ENCODE results near the gene HMCN1.

The HMCN1 gene

GRCh38 chr1:185808631-185809030, 74.4 kb downstream of the HMCN1 start:
- DNase-seq: no peak

GRCh38 chr1:185811073-185811709, 77.0 kb downstream of the HMCN1 start:
- no peak for DNase-seq

GRCh38 chr1:185812934-185813333, 78.7 kb downstream of the HMCN1 start:
- no peak for DNase-seq

GRCh38 chr1:185813401-185813979, 79.3 kb downstream of the HMCN1 start:
- no peak for DNase-seq

GRCh38 chr1:185816460-185816859, 82.3 kb downstream of the HMCN1 start:
- DNase-seq: no peak

GRCh38 chr1:185819798-185820197, 85.6 kb downstream of the HMCN1 start:
- DNase-seq: no peak

- DNase-seq: no peak
Measured at GRCh38 chr1:185821612-185822385, 87.6 kb downstream of the HMCN1 start.

GRCh38 chr1:185823467-185823866, 89.3 kb downstream of the HMCN1 start:
- DNase-seq: no peak

- no peak for DNase-seq
Measured at GRCh38 chr1:185824106-185824505, 89.9 kb downstream of the HMCN1 start.

GRCh38 chr1:185825556-185825955, 91.4 kb downstream of the HMCN1 start:
- DNase-seq: no peak

- DNase-seq: no peak
Measured at GRCh38 chr1:185834371-185834905, 100.2 kb downstream of the HMCN1 start.

- no peak for DNase-seq
Measured at GRCh38 chr1:185835191-185835590, 101.0 kb downstream of the HMCN1 start.

- DNase-seq: no peak
Measured at GRCh38 chr1:185837711-185838110, 103.5 kb downstream of the HMCN1 start.

- DNase-seq: no peak
Measured at GRCh38 chr1:185838111-185838510, 103.9 kb downstream of the HMCN1 start.

- no peak for DNase-seq
Measured at GRCh38 chr1:185840880-185841279, 106.7 kb downstream of the HMCN1 start.

GRCh38 chr1:185843297-185843869, 109.2 kb downstream of the HMCN1 start:
- DNase-seq: no peak

GRCh38 chr1:185843986-185844385, 109.8 kb downstream of the HMCN1 start:
- no peak for DNase-seq

GRCh38 chr1:185846672-185847444, 112.7 kb downstream of the HMCN1 start:
- no peak for DNase-seq

GRCh38 chr1:185849014-185849413, 114.8 kb downstream of the HMCN1 start:
- no peak for DNase-seq

GRCh38 chr1:185850366-185850765, 116.2 kb downstream of the HMCN1 start:
- no peak for DNase-seq

GRCh38 chr1:185853739-185854138, 119.5 kb downstream of the HMCN1 start:
- DNase-seq: no peak

- no peak for DNase-seq
Measured at GRCh38 chr1:185856482-185856881, 122.3 kb downstream of the HMCN1 start.

GRCh38 chr1:185857442-185857841, 123.3 kb downstream of the HMCN1 start:
- DNase-seq: no peak
